Measurements from ENCODE around the gene GNG4.

DNA sequence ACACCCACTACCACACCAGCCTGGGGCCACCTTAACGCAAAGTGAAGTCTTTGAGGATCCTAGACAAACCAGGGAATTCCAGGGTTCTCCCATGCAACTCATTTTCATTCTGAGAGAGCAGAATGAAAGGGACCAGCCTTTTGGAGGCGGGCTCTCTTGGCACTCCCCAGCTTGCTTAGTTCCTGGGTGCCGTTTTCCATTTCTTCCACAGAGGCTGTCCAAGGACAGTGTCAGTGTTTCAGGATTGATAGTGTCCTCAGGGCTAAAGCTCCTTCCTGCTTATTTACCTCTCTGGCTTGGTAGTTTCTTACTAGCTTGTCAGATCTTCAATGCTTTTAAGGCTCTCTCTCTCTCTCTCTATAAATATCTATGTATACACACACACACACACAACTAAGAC is 30.1 kb upstream of the GNG4 start:
- TF ChIP-seq CTCF (IDR thresholded peaks at IDR 0.05): no peak
- no peak for TF ChIP-seq EZH2 (IDR thresholded peaks at IDR 0.05; ENCODE audit: borderline replicate concordance, insufficient read depth, low read depth, low read length, poor library complexity, severe bottlenecking)

All from B cell (primary cell).